NB4 (cell line): ENCODE results near the gene FHIP1B.

Experiments
- CTCF ChIP-seq: IDR thresholded peaks from one replicate; pipeline ENCODE4 v1.5.1; 2012; ENCODE audit warnings: low read depth, low read length
- POLR2A ChIP-seq: IDR thresholded peaks from 2 replicates; pipeline ENCODE4 v1.6.1; 2011; ENCODE audit warnings: mild to moderate bottlenecking; ENCODE audit not compliant: insufficient read length; ENCODE audit errors: extremely low read depth
- TF ChIP-seq, protein P1 (sequence below): IDR thresholded peaks from 2 replicates; pipeline ENCODE4 v1.6.1; 2011; ENCODE audit warnings: low read depth, low read length

DNA sequence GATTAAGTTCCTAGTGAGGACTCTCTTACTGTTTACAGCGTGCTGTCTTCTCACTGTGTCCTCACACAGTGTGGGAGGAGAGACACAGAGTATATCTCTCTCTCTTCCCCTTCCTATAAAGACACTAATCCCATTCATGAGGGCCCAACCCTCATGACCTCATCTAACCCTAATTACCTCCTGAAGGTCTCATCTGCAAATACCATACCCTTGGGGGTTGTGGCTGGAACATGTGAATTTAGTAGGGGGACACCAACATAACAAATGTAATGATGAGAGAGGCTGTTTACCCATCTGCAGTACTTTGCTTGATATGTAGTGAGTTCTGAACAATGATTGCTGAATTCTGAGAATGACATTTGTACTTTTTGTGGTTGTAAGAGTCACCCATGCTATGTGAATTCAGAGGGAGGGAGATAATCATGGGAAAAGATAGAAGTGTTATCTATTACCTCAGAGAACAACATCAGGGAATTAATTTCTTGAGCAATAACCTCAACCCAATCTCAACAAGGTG, 40.3 kb downstream of the FHIP1B start:
- TF ChIP-seq CTCF (no peak), POLR2A (peak; percentile 42)
- TF ChIP-seq, protein P1, sequence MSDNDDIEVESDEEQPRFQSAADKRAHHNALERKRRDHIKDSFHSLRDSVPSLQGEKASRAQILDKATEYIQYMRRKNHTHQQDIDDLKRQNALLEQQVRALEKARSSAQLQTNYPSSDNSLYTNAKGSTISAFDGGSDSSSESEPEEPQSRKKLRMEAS, result peak; percentile 56
